Activated CD8-positive, alpha-beta memory T cell treated with anti-CD3 and anti-CD28 coated beads, Interleukin-2, amount 10 ng/mL, durations not matched to agents 7 days and 5 days (primary cell): ENCODE results near the gene EPN2. TPM values are rescaled to one million over a fixed set of nuclear protein-coding genes. Genes with fewer than 3 reads are reported as not detected.

Experiments
- ATAC-seq: fragments of 150-1000 bp; cut with Tn5 transposase; one replicate; pipeline ENCODE4 v1.10.0; 2021; ENCODE audit warnings: moderate library complexity
- CTCF ChIA-PET: fragments of 350-600 bp; sonication (Branson Sonifier 250); formaldehyde crosslinking; loops from one replicate; lab custom pipeline; 2021; ENCODE audit warnings: antibody characterized with exemption; lab: Charles Lee
- DNase-seq: peaks from one replicate; pipeline ENCODE4 v3.0.0-alpha.2; 2020
- H3K27ac Mint-ChIP-seq: one replicate; pipeline ENCODE4 v1.8.0; 2021; ENCODE audit warnings: mild to moderate bottlenecking, mixed read lengths
- H3K27me3 Mint-ChIP-seq: one replicate; pipeline ENCODE4 v1.8.0; 2021; ENCODE audit warnings: mixed read lengths
- H3K36me3 Mint-ChIP-seq: one replicate; pipeline ENCODE4 v1.8.0; 2021; ENCODE audit warnings: mild to moderate bottlenecking, mixed read lengths
- H3K4me1 Mint-ChIP-seq: one replicate; pipeline ENCODE4 v1.8.0; 2021; ENCODE audit warnings: mixed read lengths
- H3K4me3 Mint-ChIP-seq: one replicate; pipeline ENCODE4 v1.8.0; 2021; ENCODE audit warnings: mild to moderate bottlenecking, moderate library complexity, mixed read lengths
- H3K9me3 Mint-ChIP-seq: one replicate; pipeline ENCODE4 v1.8.0; 2022; ENCODE audit warnings: low read depth, mixed read lengths
- total RNA-seq, 2 experiments: library from RNA; stranded (reverse); gene quantifications; one replicate each; pipeline ENCODE4 v1.2.3, GENCODE V29; 2021

Gene EPN2
- total RNA-seq, 2 experiments from 2014 or later: 2.9 to 15.3 TPM

DNA sequence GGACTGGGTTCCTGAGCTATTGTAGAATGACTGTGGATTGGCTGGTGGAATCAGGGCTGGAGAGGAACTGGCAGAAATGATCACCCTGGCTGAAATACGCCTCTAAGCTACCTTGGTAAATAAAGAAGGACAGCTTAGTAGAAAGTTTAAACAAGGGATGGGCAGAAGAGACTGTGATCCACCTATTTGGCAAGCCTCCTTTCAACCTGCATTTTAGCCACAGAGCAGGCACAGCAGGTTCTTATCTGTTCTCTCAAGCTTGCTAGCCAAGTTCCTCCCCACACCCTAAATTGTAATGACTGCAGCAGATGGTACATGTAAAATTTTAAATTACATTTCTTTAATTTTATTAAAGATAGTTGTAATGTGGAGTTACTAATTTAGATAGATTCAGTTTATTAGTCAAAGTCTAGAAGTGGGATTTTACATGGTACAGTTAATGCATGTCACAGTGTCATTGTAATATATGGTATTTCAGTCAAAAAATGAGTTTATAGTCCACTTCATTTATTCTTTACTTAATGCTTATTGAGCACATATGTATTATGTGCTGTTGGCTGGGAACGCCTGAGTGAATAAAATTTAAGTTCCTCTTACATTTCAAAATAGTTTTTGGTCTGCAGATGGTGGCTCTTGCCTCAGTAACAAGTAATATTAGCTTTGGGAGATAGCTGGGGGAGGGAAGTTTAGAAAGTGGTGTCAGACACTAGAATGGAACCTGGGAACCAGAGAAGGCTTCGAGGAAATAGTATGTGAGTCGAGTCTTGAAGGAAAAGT is 11.2 kb downstream of the EPN2 start:
- Mint-ChIP-seq H3K4me1 (no peaks in the 10 kb centered on the region), H3K36me3 (no peaks in the 10 kb centered on the region), H3K27me3 (peaks cover 8% of the 10 kb centered on the region), H3K4me3 (no peak overlapping the region), H3K27ac (no peak overlapping the region), H3K9me3 (no peaks in the 10 kb centered on the region)
- no peak for ATAC-seq
- CTCF ChIA-PET: interaction anchor here (0.6 to 1.5 kb wide), 4 partner anchors 9 to 90 kb away, joined by 3 to 4 read pairs (median 3); no protein-coding TSS in a partner anchor
- DNase-seq: no peak

- no peak for DNase-seq
- Mint-ChIP-seq H3K4me3 (no peak overlapping the region), H3K27me3 (peaks cover 8% of the 10 kb centered on the region), H3K4me1 (no peaks in the 10 kb centered on the region), H3K36me3 (peaks cover 2% of the 10 kb centered on the region), H3K9me3 (no peaks in the 10 kb centered on the region), H3K27ac (no peak overlapping the region)
- no peak for ATAC-seq
- CTCF ChIA-PET: interaction anchor here (1.0 kb wide), 1 partner anchor 8 kb away, joined by 3 read pairs; no protein-coding TSS in a partner anchor
These were observed 11.9 kb downstream of the EPN2 start for GRCh38 chr17:19248928-19249574.

DNA sequence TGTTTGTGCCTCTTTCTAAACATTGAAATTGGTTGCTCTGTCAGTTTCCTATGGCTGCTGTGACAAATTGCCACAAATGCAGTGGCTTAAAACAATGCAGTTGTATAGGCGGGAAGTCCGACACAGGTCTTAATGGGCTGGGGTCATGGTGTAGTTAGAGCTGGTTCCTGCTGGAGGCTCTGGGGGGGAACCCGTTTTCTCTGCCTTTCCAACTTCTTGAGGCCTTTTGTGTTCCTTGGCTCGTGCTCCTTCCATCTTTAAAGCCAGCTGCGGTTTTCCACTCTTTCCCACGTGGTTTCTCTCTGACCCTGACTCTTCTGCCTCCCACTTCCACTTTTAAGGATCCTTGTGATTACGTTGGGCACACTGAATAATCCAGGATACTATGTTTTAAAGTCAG is 12.5 kb downstream of the EPN2 start:
- H3K27me3 Mint-ChIP-seq: peaks cover 8% of the 10 kb centered on the region
- no peaks in the 10 kb centered on the region for H3K4me1 Mint-ChIP-seq
- peaks cover 2% of the 10 kb centered on the region for H3K36me3 Mint-ChIP-seq
- H3K27ac Mint-ChIP-seq: no peak overlapping the region
- H3K4me3 Mint-ChIP-seq: no peak overlapping the region
- no peaks in the 10 kb centered on the region for H3K9me3 Mint-ChIP-seq
- CTCF ChIA-PET: no interaction called here
- ATAC-seq (no peak), DNase-seq (no peak)

DNA sequence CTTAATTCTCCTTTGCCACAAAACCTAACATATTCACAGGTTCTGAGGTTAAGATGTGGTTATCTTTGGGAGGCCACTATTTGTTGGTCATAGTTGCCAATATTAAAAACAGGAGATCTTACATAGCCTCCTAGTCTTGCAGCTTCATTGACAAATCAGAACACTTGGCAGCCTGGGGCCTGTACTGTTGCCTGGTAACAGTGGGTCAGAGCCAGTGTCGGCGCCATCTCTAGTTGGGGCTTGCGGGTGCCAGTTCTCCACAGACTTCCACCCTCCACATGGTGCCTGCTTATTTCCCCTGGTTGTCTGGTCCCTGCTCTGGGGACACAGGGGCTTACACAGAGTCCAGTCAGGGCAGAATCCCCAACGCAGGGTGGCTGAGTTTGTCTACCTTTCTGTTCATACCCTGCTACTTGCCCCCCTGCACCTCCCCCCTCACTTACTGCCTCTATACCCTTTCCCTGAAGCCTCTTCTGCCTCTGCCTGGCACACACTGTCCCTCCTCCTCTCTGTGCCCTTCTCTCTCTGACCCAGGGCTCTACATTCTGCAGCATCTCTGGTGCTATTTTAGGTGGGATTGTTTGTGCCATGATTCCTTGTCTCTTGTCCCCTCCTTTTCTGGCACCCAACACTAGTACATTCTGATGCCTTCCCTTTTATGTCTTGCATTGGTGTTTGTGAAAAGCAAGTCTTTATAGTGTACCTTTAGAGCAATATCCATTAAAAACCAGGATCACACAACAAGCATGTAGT is 13.4 kb downstream of the EPN2 start:
- ATAC-seq (no peak), DNase-seq (no peak)
- Mint-ChIP-seq H3K27me3 (peaks cover 8% of the 10 kb centered on the region), H3K27ac (no peak overlapping the region), H3K4me1 (no peaks in the 10 kb centered on the region), H3K9me3 (no peaks in the 10 kb centered on the region), H3K4me3 (no peak overlapping the region), H3K36me3 (peaks cover 2% of the 10 kb centered on the region)
- CTCF ChIA-PET: no interaction called here

- DNase-seq: no peak
- H3K27me3 Mint-ChIP-seq: peaks cover 4% of the 10 kb centered on the region
- CTCF ChIA-PET: no interaction called here
- H3K36me3 Mint-ChIP-seq: peaks cover 2% of the 10 kb centered on the region
- no peak overlapping the region for H3K27ac Mint-ChIP-seq
- no peak overlapping the region for H3K4me3 Mint-ChIP-seq
- no peaks in the 10 kb centered on the region for H3K4me1 Mint-ChIP-seq
- ATAC-seq: no peak
- H3K9me3 Mint-ChIP-seq: no peaks in the 10 kb centered on the region
These were observed 15.9 kb downstream of the EPN2 start for GRCh38 chr17:19253112-19253511.

DNA sequence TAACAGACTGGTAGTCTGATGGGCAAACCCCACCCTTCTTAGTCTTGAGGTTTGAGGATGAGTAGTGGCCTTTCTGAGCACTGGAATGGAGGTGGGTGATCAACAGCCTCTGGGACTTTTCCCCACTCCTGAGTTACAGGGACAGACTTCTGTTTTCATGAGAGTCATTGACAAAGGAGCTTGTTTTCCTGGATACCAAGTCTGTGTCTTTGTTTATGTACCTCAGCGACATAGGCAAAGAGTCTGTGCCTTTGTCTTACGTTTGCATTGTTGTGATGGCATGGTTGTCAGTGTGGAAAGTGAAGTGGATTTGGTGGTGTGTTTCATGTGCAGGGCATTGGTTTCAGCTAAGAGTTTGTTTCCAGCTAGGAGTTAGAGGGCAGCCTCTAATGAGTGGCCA is 17.5 kb downstream of the EPN2 start:
- DNase-seq: no peak
- Mint-ChIP-seq H3K27ac (no peak overlapping the region), H3K4me3 (no peak overlapping the region), H3K4me1 (no peaks in the 10 kb centered on the region), H3K27me3 (peaks cover 4% of the 10 kb centered on the region), H3K9me3 (no peaks in the 10 kb centered on the region), H3K36me3 (peaks cover 2% of the 10 kb centered on the region)
- no peak for ATAC-seq
- CTCF ChIA-PET: interaction anchor here (1.5 kb wide), 1 partner anchor 21 kb away, joined by 3 read pairs; no protein-coding TSS in a partner anchor

GRCh38 chr17:19255279-19255678 is 18.1 kb downstream of the EPN2 start:
- DNase-seq: no peak
- Mint-ChIP-seq H3K36me3 (peaks cover 2% of the 10 kb centered on the region), H3K27me3 (peaks cover 4% of the 10 kb centered on the region), H3K9me3 (no peaks in the 10 kb centered on the region), H3K4me3 (no peak overlapping the region), H3K4me1 (no peaks in the 10 kb centered on the region), H3K27ac (no peak overlapping the region)
- CTCF ChIA-PET: interaction anchor here (1.5 kb wide), 1 partner anchor 20 kb away, joined by 3 read pairs; no protein-coding TSS in a partner anchor
- ATAC-seq: no peak

DNA sequence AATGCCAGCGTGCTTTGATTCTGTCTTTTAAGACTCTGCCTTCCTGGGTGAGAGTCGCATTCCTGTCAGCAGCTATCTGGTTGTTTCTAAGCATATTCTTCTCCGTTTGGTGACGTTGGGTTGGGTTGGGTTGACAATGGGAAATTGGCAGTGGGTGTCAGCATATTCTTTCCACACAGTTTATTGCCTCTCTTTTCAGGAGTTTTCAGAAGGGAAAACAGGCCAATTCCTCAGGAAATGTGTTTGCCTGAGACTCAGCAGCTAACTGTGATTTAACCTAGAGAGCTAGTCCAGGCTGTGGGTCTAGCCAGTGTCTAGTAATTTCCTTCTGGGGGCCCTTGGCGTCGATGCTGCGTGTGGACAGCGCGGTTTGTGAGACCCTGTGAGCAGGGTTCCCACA is 21.2 kb downstream of the EPN2 start:
- DNase-seq: no peak
- Mint-ChIP-seq H3K4me3 (no peak overlapping the region), H3K36me3 (peaks cover 2% of the 10 kb centered on the region), H3K4me1 (peaks cover 6% of the 10 kb centered on the region), H3K27ac (no peak overlapping the region), H3K9me3 (no peaks in the 10 kb centered on the region), H3K27me3 (peaks cover 6% of the 10 kb centered on the region)
- CTCF ChIA-PET: no interaction called here
- no peak for ATAC-seq

DNA sequence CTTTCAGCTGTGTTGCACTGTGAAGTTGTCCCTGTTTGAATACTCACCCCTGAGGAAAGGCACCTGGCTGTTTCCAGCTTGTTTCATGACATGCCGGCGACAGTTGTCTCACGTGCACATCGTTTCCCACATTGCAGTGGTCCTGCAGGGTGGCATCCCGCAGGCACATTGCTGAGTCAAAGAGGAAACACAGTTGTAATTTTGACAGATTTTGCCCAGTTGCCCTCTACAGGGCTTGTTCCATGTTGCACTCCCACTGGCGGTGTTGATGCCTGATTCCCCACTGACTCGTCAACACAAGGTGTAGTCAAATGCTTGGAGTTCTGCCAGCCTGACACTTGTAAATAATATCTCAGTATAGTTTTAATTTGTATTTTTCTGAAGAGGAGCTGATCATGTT is 23.8 kb downstream of the EPN2 start:
- Mint-ChIP-seq H3K27ac (no peak overlapping the region), H3K4me1 (peaks cover 12% of the 10 kb centered on the region), H3K4me3 (no peak overlapping the region), H3K9me3 (no peaks in the 10 kb centered on the region), H3K36me3 (no peaks in the 10 kb centered on the region), H3K27me3 (peaks cover 9% of the 10 kb centered on the region)
- CTCF ChIA-PET: no interaction called here
- no peak for ATAC-seq
- no peak for DNase-seq

DNA sequence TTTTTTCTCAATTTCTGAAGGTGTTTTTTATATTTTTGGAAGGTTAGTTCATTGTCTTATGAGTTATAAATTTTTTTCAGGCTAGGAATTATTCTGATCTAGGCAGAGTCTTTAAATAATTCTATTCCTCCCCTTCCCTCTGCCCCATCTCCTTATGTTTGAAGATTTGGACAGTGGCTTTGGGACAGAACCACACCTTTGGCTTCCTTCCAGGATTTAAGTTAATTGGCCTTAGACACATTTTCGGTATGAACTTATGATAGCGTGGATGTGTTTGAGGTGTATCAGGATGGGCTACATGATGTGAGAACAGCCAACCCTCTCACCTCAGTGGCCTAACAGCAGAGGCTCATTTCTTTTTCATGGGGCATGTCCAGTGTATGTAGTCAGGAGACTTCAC is 24.3 kb downstream of the EPN2 start:
- CTCF ChIA-PET: no interaction called here
- Mint-ChIP-seq H3K27me3 (peaks cover 9% of the 10 kb centered on the region), H3K4me1 (peaks cover 12% of the 10 kb centered on the region), H3K27ac (no peak overlapping the region), H3K36me3 (no peaks in the 10 kb centered on the region), H3K9me3 (no peaks in the 10 kb centered on the region), H3K4me3 (no peak overlapping the region)
- ATAC-seq: no peak
- DNase-seq: no peak

GRCh38 chr17:19262650-19263631 is 25.8 kb downstream of the EPN2 start:
- Mint-ChIP-seq H3K4me1 (peaks cover 12% of the 10 kb centered on the region), H3K27me3 (peaks cover 7% of the 10 kb centered on the region), H3K4me3 (no peak overlapping the region), H3K9me3 (no peaks in the 10 kb centered on the region), H3K27ac (no peak overlapping the region), H3K36me3 (no peaks in the 10 kb centered on the region)
- CTCF ChIA-PET: no interaction called here
- DNase-seq (no peak), ATAC-seq (peak; percentile 23)

DNA sequence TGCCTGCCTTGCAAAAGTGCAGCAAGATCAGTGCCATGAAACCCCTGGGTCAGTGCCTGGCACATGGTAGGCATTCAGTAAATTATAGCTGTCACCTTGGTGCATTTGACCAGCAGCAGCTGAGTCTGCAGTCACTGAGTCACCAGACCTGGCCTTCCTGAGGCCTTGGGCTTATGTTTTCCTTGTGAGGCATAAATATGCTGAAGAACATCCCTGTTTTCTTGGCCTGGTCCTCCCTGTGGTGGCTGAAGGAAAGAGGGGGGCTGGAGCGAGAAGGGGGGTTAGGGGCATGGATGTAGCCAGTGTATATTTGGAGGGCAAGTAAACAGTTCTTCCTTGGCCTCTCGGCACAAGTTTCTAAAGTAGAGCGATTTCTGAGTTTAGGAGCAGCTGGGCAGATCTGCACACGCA is 26.5 kb downstream of the EPN2 start:
- no peak for ATAC-seq
- no peaks in the 10 kb centered on the region for H3K36me3 Mint-ChIP-seq
- H3K9me3 Mint-ChIP-seq: no peaks in the 10 kb centered on the region
- peaks cover 12% of the 10 kb centered on the region for H3K4me1 Mint-ChIP-seq
- no peak overlapping the region for H3K27ac Mint-ChIP-seq
- H3K4me3 Mint-ChIP-seq: no peak overlapping the region
- CTCF ChIA-PET: no interaction called here
- peaks cover 7% of the 10 kb centered on the region for H3K27me3 Mint-ChIP-seq
- DNase-seq: no peak
